Activated CD4-positive, alpha-beta memory T cell treated with anti-CD3 and anti-CD28 coated beads, Interleukin-2, amount 10 ng/mL, durations not matched to agents 7 days and 5 days (primary cell): ENCODE measurements around the gene LMAN2. TPM values are rescaled to one million over a fixed set of nuclear protein-coding genes. Genes with fewer than 3 reads are reported as not detected.

Experiments used
- CTCF ChIA-PET: fragments of 350-600 bp; sonication (Branson Sonifier 250); formaldehyde crosslinking; loops from one replicate; lab custom pipeline; 2021; ENCODE audit warnings: antibody characterized with exemption, inconsistent platforms; lab: Charles Lee
- POLR2A ChIA-PET: fragments of 350-600 bp; sonication (Branson Sonifier 250); formaldehyde crosslinking; loops from one replicate; lab custom pipeline; 2021; ENCODE audit warnings: antibody characterized with exemption; lab: Charles Lee
- DNase-seq: peaks from one replicate; pipeline ENCODE4 v3.0.0-alpha.2; 2020
- H3K27ac Mint-ChIP-seq: one replicate; pipeline ENCODE4 v1.8.0; 2021; ENCODE audit warnings: mild to moderate bottlenecking, mixed read lengths
- H3K27me3 Mint-ChIP-seq: one replicate; pipeline ENCODE4 v1.8.0; 2021; ENCODE audit warnings: mixed read lengths
- H3K36me3 Mint-ChIP-seq: one replicate; pipeline ENCODE4 v1.8.0; 2021; ENCODE audit warnings: low read depth, mixed read lengths
- H3K4me1 Mint-ChIP-seq: one replicate; pipeline ENCODE4 v1.8.0; 2021; ENCODE audit warnings: mixed read lengths
- H3K4me3 Mint-ChIP-seq: one replicate; pipeline ENCODE4 v1.8.0; 2021; ENCODE audit warnings: mild to moderate bottlenecking, mixed read lengths
- H3K9me3 Mint-ChIP-seq: one replicate; pipeline ENCODE4 v1.8.0; 2021; ENCODE audit warnings: mixed read lengths
- total RNA-seq, 2 experiments: library from RNA; stranded (reverse); gene quantifications; one replicate each; pipeline ENCODE4 v1.2.3, GENCODE V29; 2021

Gene LMAN2
- total RNA-seq, 2 experiments from 2014 or later = 145 to 149 TPM

DNA sequence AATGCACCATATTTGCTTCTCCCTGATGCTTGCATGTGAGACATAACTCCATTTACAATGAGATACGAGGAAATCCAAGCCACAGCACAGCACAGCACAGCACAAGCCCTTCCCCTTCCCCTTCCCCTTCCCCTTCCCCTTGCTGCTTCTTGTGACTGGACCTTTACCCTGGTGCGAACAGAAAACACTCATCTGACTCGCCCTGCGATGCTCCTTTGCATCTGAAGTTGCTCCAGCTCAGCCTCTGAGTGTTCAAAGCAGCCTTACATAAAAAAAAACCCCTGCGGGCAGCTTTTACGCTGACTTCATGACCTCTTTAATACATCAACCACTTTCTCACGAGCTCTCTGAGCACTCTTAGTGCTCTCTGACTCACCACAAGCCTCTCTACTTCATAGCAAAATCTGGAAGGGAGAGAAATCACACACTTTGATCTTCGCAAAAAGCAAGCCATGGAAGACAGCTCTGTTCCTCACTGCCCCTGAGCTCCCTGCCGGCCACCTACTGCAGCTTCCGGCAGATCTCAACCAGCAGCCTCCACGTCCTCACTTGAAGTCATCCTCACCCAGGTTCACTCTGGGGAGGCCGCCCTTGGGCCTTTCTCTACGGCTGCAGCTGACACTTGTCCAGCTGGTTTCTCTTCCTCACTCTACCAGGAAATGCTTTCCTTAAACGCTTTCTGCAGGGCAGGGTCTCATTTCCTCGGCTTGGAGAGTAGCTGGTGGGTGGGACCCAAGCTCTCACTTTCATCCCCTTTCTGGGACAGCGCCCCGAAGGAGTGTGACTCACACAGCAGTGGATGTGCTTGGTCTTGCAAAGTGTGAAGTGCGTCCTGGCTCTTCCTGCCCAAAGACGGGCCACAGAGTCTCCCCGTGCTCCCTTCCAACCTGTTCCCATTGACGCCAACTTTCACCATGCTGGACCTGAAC, 38.0 kb upstream of the LMAN2 start:
- peak; percentile 64 for DNase-seq

GRCh38 chr5:177388521-177389052, 37.1 kb upstream of the LMAN2 start:
- H3K27me3 Mint-ChIP-seq = peaks cover 5% of the 10 kb centered on the region
- POLR2A ChIA-PET = interaction anchor here (1.0 to 6.1 kb wide), 21 partner anchors 10 to 127 kb away, joined by 3 to 82 read pairs (median 13); partner anchors contain the start of genes GRK6, LMAN2, MXD3 and PDLIM7
- peak overlapping the region; percentile 37 for H3K4me3 Mint-ChIP-seq
- H3K36me3 Mint-ChIP-seq = no peaks in the 10 kb centered on the region
- H3K4me1 Mint-ChIP-seq = peaks cover 49% of the 10 kb centered on the region
- no peak for DNase-seq
- no peaks in the 10 kb centered on the region for H3K9me3 Mint-ChIP-seq
- CTCF ChIA-PET = interaction anchor here (1.3 to 6.6 kb wide), 20 partner anchors 10 to 275 kb away, joined by 3 to 215 read pairs (median 23); partner anchors contain the start of genes GRK6, LMAN2, PDLIM7 and PFN3
- H3K27ac Mint-ChIP-seq = peak overlapping the region; percentile 94

More for the DNA sequence above, 38.0 kb upstream of the LMAN2 start:
- POLR2A ChIA-PET = interaction anchor here (0.7 to 6.1 kb wide), 31 partner anchors 11 to 276 kb away, joined by 3 to 82 read pairs (median 5); partner anchors contain the start of genes GRK6, LMAN2, MXD3 and PDLIM7
- no peaks in the 10 kb centered on the region for H3K9me3 Mint-ChIP-seq
- peak overlapping the region; percentile 37 for H3K4me3 Mint-ChIP-seq
- H3K27me3 Mint-ChIP-seq = peaks cover 3% of the 10 kb centered on the region
- CTCF ChIA-PET = interaction anchor here (0.8 to 6.6 kb wide), 41 partner anchors 9 to 816 kb away, joined by 3 to 215 read pairs (median 9); partner anchors contain the start of genes DDX41, F12, GRK6 and LMAN2
- peak overlapping the region; percentile 94 for H3K27ac Mint-ChIP-seq
- peaks cover 46% of the 10 kb centered on the region for H3K4me1 Mint-ChIP-seq
- H3K36me3 Mint-ChIP-seq = no peaks in the 10 kb centered on the region

DNA sequence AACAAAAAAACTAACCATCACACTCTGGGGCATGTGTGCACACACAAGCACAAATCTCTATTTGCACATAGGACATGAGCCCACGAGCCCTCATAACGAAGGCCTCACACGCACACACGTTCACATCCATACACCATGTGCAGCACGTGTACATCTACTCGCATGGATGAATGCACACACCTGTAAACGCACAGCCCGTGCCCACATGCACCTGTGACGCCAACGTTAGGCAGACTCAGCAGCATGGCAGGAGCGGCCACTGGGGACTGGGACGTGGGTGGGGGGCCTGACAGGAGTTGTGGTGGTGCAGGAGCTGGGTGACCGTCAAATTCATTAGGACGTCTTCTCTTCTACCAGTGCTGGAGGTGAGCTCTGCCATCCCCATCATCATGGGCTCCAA, 35.9 kb upstream of the LMAN2 start:
- peaks cover 6% of the 10 kb centered on the region for H3K27me3 Mint-ChIP-seq
- ChIA-PET CTCF (interaction anchor here (2.3 kb wide), 1 partner anchor 16 kb away, joined by 6 read pairs; no protein-coding TSS in a partner anchor), POLR2A (interaction anchor here (1.7 to 2.8 kb wide), 2 partner anchors 75 to 110 kb away, joined by 5 to 7 read pairs; partner anchors contain the start of gene PDLIM7)
- no peak overlapping the region for H3K27ac Mint-ChIP-seq
- H3K4me1 Mint-ChIP-seq = peaks cover 53% of the 10 kb centered on the region
- DNase-seq = no peak
- H3K9me3 Mint-ChIP-seq = no peaks in the 10 kb centered on the region
- no peaks in the 10 kb centered on the region for H3K36me3 Mint-ChIP-seq
- H3K4me3 Mint-ChIP-seq = no peak overlapping the region

- no peaks in the 10 kb centered on the region for H3K36me3 Mint-ChIP-seq
- POLR2A ChIA-PET = interaction anchor here (1.7 kb wide), 1 partner anchor 74 kb away, joined by 5 read pairs; no protein-coding TSS in a partner anchor
- no peak overlapping the region for H3K27ac Mint-ChIP-seq
- DNase-seq = no peak
- peaks cover 55% of the 10 kb centered on the region for H3K4me1 Mint-ChIP-seq
- H3K27me3 Mint-ChIP-seq = peaks cover 9% of the 10 kb centered on the region
- CTCF ChIA-PET = interaction anchor here (0.5 to 2.3 kb wide), 5 partner anchors 17 to 71 kb away, joined by 3 to 6 read pairs (median 3); no protein-coding TSS in a partner anchor
- no peak overlapping the region for H3K4me3 Mint-ChIP-seq
- no peaks in the 10 kb centered on the region for H3K9me3 Mint-ChIP-seq
Measured at GRCh38 chr5:177386542-177386941, 35.1 kb upstream of the LMAN2 start.

DNA sequence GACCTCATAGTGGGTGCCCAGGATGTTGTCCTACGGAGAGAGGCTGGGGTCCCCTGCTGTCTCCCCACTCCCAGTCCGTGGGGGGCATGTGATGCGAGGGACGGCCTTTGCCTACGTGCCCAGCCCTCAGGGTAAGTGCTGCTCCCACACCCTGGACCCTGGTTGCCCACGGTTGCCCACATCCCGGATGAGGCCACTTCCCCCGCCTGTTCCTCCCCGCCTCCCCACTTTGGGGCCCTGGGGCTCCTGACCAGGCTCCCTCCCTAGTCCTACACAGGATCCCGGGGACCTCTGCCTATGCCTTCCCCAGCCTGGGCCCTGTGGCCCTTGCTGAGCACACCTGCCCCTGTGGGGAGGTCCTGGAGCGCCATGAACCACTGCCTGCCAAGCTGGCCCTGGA, 34.3 kb upstream of the LMAN2 start:
- Mint-ChIP-seq H3K4me3 (no peak overlapping the region), H3K27ac (no peak overlapping the region)

DNA sequence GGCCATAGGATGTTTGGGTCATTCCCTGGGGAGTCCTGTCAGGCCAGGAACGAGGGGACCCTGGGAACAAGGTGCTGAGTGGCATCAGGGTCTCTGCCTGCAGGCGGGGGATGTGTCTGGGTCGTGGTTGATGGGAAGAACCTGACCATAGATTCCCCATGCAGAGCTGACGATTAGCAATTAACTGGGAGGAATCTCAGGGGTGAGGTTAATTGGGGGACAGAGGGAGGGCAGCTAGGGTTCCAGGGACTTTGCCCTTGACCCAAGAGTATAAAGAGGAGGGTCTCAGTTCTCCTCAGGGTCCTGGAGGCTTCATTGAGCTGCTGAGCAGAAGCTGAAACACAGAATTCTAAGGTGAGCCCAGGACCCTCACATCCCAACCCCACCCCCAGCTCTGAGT, 32.7 kb upstream of the LMAN2 start, which contains the start of gene SLC34A1:
Gene SLC34A1 (plus strand): TSS at position 301 of the 400 bp plus-strand sequence. CDS start 1,308 bp downstream, outside the sequence.
- Mint-ChIP-seq H3K27me3 (peaks cover 9% of the 10 kb centered on the region), H3K4me1 (peaks cover 43% of the 10 kb centered on the region), H3K27ac (no peak within 1 kb of the TSS), H3K9me3 (no peaks in the 10 kb centered on the region), H3K36me3 (no peaks in the 10 kb centered on the region), H3K4me3 (no peak within 1 kb of the TSS)
- ChIA-PET POLR2A (interaction anchor here (0.7 kb wide), 1 partner anchor 11 kb away, joined by 3 read pairs; no protein-coding TSS in a partner anchor), CTCF (interaction anchor here (1.1 to 2.3 kb wide), 2 partner anchors 15 to 71 kb away, joined by 3 to 7 read pairs; no protein-coding TSS in a partner anchor)
- no peak for DNase-seq

More for the DNA sequence above, 34.3 kb upstream of the LMAN2 start:
- peaks cover 50% of the 10 kb centered on the region for H3K4me1 Mint-ChIP-seq
- H3K9me3 Mint-ChIP-seq = no peaks in the 10 kb centered on the region
- no peak for DNase-seq
- H3K27me3 Mint-ChIP-seq = peaks cover 9% of the 10 kb centered on the region
- POLR2A ChIA-PET = interaction anchor here (0.6 to 1.7 kb wide), 2 partner anchors 46 to 73 kb away, joined by 3 to 5 read pairs; no protein-coding TSS in a partner anchor
- CTCF ChIA-PET = interaction anchor here (0.8 to 2.3 kb wide), 3 partner anchors 18 to 72 kb away, joined by 3 to 6 read pairs (median 3); no protein-coding TSS in a partner anchor
- H3K36me3 Mint-ChIP-seq = no peaks in the 10 kb centered on the region

DNA sequence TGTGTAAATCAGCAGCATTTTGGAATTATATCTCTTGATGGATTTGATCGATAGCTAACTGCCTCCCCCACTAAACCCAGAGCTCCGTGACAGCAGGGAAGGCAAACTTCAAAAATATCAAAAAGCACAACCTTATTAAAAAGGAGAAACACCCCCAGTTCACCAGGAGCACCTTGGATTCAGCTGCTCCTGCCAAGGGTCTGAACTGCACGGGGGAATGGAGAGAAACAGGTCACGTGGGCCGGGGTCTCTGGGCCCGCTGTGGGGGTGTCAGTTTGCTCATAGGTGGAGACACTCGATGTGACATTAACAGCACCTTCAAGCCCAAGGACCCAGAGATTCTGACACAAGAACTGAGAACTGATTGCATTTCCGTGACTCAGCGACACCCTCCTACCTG, 31.7 kb upstream of the LMAN2 start:
- CTCF ChIA-PET = interaction anchor here (0.6 to 2.3 kb wide), 6 partner anchors 14 to 185 kb away, joined by 3 to 8 read pairs (median 5); no protein-coding TSS in a partner anchor
- H3K4me3 Mint-ChIP-seq = no peak overlapping the region
- peaks cover 37% of the 10 kb centered on the region for H3K4me1 Mint-ChIP-seq
- H3K9me3 Mint-ChIP-seq = no peaks in the 10 kb centered on the region
- no peak overlapping the region for H3K27ac Mint-ChIP-seq
- POLR2A ChIA-PET = interaction anchor here (1.0 to 1.9 kb wide), 2 partner anchors 14 to 25 kb away, joined by 3 to 4 read pairs; partner anchors contain the start of gene RGS14
- no peak for DNase-seq
- H3K36me3 Mint-ChIP-seq = no peaks in the 10 kb centered on the region
- peaks cover 9% of the 10 kb centered on the region for H3K27me3 Mint-ChIP-seq

DNA sequence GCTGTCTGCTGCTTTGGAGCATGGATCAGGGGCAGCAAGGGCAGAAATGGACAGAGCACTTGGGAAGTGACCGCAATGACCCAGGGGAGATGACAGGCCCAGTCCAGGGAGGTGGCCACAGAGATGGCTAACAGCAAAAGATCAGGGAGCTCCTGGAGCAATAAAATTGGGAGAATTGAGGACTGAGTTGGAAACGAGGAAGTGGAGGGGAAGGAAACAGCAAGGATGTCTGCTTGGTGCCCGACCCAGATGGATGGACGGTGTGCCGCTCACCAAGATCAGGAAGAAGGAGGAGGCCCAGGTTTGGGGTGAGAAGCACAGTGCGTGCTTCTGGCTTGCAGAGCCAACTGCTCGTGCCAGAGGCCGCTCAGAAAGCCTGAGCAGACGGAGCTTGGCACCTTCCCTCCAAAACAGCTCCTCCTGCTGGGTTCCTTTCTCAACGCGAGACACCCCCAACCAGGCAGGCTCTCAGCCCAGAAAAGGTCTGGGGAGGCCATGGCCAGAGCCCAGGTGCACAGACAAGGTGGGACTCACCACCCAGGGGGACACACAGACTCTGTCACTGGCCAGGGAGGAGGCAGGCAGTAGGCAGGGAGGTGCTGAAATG, 31.1 kb upstream of the LMAN2 start:
- DNase-seq = no peak
- Mint-ChIP-seq H3K9me3 (no peaks in the 10 kb centered on the region), H3K36me3 (no peaks in the 10 kb centered on the region), H3K4me3 (no peak overlapping the region), H3K4me1 (peaks cover 34% of the 10 kb centered on the region), H3K27me3 (peaks cover 9% of the 10 kb centered on the region), H3K27ac (no peak overlapping the region)
- POLR2A ChIA-PET = interaction anchor here (0.7 to 1.9 kb wide), 4 partner anchors 12 to 45 kb away, joined by 3 to 4 read pairs (median 3); partner anchors contain the start of gene RGS14
- CTCF ChIA-PET = interaction anchor here (1.0 to 2.3 kb wide), 5 partner anchors 13 to 74 kb away, joined by 3 to 8 read pairs (median 6); no protein-coding TSS in a partner anchor

GRCh38 chr5:177380805-177381126, 29.3 kb upstream of the LMAN2 start:
- CTCF ChIA-PET = interaction anchor here (0.6 to 2.1 kb wide), 2 partner anchors 22 to 110 kb away, joined by 4 to 6 read pairs; no protein-coding TSS in a partner anchor
- no peak for DNase-seq
- H3K4me1 Mint-ChIP-seq = peaks cover 31% of the 10 kb centered on the region
- H3K4me3 Mint-ChIP-seq = no peak overlapping the region
- H3K36me3 Mint-ChIP-seq = no peaks in the 10 kb centered on the region
- POLR2A ChIA-PET = interaction anchor here (2.3 to 3.1 kb wide), 2 partner anchors 22 to 30 kb away, joined by 9 to 15 read pairs; partner anchors contain the start of genes LMAN2 and RGS14
- no peaks in the 10 kb centered on the region for H3K9me3 Mint-ChIP-seq
- H3K27me3 Mint-ChIP-seq = peaks cover 9% of the 10 kb centered on the region
- H3K27ac Mint-ChIP-seq = no peak overlapping the region

- no peaks in the 10 kb centered on the region for H3K9me3 Mint-ChIP-seq
- H3K36me3 Mint-ChIP-seq = peaks cover 8% of the 10 kb centered on the region
- ChIA-PET CTCF (interaction anchor here (0.7 to 3.3 kb wide), 12 partner anchors 8 to 152 kb away, joined by 3 to 27 read pairs (median 4); partner anchors contain the start of gene PRR7), POLR2A (interaction anchor here (1.0 to 3.2 kb wide), 9 partner anchors 9 to 68 kb away, joined by 3 to 27 read pairs (median 5); partner anchors contain the start of genes LMAN2 and RGS14)
- H3K4me3 Mint-ChIP-seq = no peak overlapping the region
- DNase-seq = no peak
- H3K4me1 Mint-ChIP-seq = peaks cover 35% of the 10 kb centered on the region
- H3K27me3 Mint-ChIP-seq = peaks cover 6% of the 10 kb centered on the region
- no peak overlapping the region for H3K27ac Mint-ChIP-seq
Measured at GRCh38 chr5:177378884-177379883, 27.7 kb upstream of the LMAN2 start.
